Inflammatory macrophage (primary cell): ENCODE measurements around the gene SIPA1L3.

Source experiments
- DNase-seq, 2 donors: peaks; one replicate each; pipeline ENCODE4 v3.0.0-alpha.2; 2020 to 2022

Gene SIPA1L3

DNA sequence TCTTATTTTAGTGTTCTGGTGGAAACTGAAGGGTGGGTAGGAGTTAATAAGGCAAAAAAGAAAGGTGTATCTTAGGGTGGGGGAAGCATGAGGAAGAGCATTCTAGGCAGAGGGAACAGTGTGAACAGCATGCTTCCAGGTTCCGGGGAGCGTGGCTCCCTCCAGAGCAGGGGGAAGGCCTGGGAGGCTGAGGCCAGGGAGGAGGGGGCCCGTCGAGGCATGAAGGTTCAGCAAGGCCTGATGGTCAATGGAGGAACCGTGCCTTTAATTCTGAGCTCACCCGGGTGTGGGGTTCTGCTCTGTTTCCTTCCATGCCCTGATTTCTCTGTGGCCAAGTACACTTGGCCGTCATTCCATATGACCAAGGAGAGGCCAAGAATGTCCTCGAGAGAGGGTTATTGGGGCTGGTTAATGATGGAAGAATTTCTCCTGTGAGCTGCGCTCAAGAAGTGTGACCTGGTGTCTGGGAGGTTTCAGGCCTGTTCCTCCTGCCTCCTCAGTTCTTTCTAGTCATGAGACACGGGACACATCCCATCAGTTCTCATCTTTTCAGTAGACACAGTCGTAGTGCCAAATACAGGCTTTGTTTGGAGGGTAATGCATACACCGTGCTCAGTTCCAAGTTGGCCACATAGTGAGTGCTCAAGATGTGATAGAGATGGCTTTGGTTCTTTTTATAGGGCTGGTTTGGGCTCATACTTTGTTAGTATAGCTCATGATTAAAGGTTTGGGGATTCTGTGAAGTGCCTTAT, 73.6 kb downstream of the SIPA1L3 start:
- DNase-seq = no peak

DNA sequence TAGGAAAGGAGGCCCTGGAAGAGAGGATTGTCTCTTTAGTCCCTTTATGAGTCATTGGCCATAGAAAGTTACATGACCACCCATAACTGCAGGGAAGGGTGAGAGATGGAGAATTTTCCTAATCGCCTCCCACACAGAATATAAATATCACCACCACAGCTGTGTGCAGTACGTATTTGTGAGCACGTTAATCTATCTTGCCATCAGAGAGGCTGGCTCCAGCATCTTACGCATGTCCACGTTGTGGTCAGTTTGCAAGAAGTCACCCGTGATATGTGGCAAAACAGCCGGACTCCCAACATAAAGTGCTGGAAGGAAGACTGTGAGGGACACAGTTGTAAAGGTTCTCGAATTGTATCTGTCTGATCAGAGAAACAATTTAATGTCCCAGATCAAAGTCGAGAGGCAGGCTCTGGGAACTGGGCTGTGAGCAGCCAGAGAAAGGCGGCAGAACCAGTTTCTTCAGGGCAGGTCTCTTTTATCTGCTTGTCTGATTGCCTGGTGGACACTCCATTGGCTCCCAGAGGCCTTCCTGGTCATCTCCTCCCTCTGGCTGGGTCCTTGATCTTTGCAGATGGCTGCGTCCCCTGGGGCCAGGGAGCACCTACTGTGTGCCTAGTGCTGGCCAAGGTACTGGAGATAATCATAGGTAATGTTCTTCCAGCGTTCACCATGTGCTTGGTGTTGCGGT, 74.9 kb downstream of the SIPA1L3 start:
- DNase-seq = no peak

DNA sequence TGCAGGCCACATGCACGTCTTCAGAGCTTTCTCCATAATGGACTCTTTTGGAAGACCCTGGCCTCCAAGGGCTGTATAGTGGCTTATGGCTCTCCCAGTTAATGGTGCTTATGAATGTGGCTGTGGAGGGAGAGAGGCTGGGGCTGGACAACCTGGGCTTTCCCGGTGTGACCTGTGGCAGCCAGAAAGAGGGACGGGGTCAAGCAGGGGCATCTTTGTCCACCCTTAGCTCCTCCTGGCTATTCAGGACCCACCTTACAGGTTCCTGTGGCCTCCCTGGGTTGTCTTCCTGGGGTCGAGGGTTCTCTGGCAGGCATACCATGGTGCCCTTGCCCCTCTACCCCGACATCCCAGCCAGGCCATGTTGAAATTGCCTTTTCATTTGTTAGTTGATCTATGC, 75.6 kb downstream of the SIPA1L3 start:
- no peak for DNase-seq

DNA sequence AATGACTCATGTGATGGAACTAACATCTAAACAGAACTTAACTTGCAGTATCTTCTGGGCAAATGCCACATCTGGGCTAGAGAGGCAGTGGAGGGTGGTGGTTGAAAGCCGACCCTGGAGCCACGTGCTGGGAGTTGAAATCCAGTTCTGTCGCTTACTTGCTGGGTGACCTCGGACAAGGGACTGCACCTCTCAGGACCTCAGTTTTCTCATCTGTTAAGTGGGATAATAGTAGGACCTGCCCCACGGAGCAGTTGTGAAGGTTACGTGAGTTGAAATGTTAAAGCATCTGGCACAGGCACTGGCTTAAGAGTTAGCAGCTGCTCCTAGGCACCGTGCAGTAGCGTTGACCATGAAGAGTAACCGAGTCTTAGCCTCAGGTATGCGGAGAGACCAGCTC, 76.1 kb downstream of the SIPA1L3 start:
- no peak for DNase-seq

DNA sequence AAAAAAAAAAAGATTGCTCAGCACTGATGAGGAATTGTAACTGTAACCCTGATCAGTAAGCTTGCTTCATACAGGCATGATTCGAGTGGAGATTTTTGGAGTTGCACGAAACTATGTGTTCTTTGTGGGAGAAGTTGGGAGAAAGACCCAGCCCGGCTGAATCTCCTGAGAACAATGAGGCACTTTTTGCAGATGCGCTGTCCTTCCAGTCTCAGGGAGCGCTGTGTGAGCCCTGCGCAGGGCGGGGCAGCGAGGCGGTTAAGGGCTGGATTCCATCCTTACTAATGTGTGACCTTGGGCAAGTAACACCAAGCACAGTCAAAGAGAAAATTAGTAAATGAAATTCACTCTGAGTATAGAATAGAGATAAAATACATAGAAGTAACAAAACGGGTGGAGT, 76.9 kb downstream of the SIPA1L3 start:
- DNase-seq = no peak

DNA sequence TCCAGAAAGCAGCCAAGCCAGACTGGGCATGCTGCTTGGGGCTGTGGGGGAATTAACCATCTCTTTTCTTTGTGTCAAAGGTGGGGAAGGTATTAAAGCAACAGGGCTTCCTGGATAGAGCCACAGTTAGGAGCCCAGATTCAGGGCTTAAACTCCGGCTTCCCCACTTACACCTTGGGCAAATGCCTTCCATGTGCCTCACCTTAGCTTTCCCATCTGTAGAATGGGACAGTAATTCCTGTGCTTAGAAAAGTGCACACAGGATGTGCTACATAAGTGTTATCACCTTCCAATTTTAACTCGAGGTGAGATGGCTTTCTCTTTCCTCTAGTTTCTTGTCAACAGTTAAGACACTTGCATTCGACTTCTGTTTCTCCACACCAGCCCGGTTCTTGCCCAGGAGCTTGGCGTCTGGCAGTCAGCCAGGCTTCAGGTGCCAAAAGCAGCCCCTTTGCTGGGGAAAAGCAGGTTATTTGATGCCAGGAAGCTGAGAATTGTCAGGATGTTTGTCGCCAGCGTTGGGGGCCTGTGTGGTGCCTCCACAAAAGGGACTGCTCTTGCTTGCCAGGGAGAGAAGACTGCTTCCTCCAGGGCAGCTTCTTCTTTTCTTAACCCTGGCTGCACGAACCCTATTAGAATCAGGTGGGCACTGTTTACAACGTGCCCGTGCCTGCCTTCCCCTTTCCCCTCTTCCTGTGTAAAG, 79.2 kb downstream of the SIPA1L3 start:
- DNase-seq = no peak

DNA sequence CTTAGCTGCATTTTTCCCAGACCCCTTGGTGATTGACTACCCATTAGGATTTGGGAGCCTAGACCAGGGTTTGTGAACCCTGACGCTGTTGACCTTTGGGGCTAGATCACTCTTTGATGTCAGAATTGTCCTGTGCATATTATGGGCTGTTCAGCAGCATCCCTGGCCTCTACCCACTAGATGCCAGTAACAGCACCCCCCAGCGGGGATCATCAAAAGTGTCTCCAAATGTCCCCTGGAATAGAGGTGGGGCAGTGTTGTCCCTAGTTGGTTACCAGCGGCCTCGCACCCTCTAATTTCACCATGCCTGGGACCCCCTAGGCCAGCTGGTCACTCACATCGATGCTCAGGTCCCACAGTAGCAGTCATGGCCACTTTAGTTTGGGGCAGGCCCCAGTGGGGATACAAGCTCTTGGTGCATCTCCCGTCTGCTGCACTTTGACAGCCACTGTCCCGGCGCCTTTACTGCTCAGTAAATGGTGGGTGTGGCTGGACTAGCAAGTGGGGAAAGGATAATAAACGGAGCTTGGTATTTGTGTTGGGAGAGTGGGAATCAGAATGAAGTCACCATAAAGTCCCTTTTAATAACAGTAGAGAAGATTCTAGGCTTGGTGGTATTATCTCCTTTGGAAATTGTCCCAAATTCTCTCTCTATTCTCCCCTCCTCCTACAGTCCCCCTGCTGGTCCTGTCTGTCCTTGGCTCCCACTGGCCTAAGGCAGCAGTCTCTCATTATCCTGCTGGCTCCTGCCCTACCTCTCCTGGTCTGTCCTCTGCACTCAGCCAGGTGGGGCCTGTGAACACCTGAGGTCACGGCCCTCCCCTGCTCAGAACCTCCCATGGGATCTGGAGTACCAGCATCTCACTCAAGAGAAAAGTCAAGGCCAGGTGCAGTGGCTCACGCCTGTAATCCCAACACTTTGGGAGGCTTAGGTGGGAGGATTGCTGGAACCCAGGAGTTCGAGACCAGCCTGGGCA, 80.6 kb downstream of the SIPA1L3 start:
- no peak for DNase-seq

DNA sequence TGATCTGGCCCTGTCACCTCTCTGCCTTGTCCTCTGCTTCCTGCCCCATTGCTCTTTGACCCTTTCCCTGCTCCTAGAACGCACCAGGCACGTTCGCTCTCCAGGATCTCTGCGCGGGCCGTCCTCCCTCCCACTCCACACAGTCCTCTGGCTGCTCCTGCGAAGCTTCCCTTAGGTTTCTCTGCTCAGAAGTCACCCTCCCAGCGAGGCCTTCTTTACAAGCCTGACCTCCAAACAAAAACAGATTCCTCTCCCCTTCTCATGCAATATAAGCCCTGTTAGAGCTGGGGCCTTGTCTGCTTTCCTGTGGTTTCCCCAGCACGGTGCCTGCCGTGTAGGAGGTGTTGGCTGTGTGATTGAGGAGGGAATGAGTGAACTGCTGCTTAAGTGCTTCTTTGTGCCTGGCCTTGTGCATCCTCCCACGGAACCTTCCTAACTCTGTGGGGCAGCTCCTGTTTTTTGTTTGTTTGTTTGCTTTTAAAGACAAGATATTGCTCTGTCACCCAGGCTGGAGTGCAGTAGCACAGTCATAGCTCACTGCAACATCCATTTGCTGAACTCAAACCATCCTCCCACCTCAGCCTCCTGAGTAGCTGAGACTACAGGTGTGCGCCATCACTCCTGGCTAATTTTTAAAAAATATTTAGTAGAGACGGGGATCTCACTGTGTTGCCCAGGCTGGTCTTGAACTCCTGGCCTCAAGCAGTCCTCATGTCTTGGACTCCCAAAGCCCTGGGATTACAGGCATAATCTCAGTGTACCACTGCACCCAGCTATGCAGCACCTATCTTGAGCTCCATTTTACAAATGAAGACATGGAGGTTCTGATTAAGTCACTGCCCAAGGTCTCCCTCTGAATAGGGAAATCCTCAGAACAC, 82.0 kb downstream of the SIPA1L3 start:
- no peak for DNase-seq

DNA sequence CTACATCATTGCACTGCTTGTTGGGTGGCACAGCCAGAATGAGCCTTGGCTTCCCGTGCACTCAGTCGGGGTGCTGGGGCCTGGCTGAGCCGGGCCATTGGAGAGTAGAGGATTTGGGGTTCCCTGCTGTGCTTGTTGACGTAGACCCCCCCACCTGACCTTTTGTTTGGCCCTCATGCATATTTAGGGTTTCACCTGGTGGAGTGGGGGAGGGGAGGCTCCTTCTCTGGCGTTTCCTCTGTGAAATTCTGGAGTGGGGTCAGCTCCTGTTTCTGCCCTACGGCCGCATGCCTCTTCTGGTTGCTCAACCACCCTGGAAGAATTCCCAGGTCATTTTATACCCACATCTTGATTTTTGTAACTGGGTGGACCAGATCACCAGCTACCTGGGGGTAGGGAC, 82.8 kb downstream of the SIPA1L3 start:
- DNase-seq = no peak

DNA sequence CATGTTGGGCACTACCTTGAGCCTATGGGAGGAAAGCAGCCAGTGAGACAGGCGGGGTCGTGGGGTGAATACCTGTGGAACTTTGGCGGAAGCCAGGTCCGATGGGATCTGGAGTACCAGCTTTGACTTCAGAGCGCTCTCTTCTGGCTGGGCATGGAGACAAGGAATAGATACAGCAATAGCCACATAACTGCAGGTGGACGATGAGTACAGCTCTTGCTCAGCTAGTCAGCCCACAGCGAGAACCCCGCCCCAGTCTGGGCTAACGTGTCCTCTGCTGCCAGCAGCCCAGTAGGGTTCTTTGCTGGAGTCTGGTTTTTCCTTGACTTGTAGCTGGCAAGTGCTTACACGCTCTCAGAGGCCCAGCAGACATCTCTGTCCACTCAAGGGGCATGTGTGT, 83.4 kb downstream of the SIPA1L3 start:
- DNase-seq = no peak

DNA sequence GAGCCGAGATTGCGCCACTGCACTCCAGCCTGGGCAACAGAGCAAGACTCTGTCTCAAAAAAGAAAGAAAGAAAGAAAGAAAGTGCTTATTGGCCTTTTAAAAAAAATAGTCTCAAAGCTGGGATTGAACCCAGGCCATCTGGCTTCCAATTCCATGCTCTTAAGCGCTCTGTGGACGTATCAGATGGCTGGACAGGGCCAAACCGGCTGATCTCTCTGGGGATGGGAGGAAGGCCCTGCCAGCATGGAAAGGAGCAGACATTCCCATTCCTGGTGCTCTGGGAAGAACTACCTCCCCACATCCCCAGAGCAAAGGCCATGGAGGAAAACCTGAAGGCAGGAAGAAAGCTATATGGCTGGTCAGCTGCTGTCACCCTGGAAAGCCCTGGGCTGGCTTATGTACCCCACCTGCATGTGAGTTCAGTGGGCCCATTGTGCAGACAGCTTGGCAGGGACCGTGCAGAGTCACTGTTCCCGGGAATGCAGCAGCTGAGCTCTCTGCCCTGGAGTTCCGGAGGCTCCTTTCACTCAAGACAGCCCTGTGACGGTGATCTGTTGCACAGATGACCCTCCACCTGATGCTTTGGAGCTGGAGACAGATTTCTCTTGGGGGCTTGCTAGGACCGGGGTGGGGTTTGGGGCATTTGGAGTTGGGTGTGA, 84.3 kb downstream of the SIPA1L3 start:
- DNase-seq = no peak

DNA sequence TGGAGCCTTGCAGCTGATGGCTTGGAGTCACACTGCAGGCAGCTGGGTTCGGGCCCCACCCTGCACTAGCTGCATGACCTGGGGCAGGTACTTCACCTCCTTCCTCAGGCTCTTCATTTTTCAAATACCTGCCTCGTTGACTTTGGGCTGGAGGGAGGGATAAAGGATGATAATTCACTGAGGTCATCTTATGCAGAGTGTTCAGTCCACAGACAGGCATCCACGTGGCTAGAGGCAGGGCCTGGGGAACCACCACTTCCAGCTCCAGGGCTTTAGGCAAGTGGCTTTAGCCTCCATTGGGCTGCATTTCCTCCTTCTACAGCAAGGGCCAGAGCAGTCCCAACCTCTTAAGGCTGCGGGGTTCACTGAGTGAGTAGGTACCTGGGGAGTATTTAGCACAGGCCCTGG, 84.8 kb downstream of the SIPA1L3 start:
- peak in 1 of 2 donors; percentile 71 for DNase-seq

DNA sequence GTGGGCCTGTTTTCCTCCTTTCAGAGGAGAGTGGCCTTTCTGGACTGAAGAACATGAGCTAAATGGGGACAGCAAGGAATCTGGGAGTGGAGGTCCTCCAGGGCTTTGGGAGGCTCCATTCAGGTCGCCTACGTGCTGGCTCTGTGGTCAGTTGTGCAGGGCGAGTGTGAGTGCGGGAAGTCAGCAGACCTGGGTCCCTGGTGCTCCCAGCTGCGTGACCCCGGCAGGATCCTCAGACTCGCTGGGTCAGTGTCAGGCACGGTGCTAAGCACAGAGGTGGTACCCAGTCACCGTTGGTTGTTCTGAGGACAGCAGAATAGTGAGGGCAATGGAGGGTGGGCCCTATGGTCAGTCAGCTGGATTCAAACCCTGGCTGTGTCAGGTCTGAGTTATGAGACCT, 85.8 kb downstream of the SIPA1L3 start:
- no peak for DNase-seq

DNA sequence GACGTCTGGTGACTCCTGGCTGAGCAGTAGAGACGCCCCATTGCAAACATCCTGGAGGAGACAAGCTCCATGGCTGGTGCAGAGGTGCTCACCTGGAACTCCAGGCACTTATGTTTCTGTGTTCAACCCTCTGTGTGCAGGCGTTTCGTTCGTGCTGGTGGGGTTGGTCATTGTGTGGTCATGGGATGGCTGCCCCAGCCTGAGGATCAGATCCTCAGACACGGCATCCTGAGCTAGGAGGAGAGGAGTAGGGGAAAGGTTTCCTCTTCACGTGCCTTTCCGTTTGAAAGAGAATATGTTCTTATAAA, 87.8 kb downstream of the SIPA1L3 start:
- no peak for DNase-seq

DNA sequence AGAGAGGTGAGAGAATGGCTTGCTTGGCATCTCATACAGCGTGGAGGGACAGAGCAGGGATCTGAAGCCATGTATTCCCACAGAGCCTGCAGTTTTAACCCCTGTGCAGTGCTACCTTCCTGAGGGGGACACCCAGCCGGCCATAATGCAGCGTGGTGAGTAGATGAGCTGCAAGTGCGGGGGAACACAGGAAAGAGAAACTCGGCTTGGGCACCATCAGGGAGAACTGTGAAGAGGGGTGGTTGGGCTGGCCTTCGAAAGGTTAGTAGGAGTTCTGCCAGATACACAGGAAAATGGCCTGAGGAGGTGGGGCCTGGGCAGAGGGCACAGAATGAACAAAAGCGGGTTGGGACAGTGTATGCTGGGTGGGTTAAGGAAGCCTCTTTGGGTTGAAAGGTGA, 88.3 kb downstream of the SIPA1L3 start:
- DNase-seq = no peak

DNA sequence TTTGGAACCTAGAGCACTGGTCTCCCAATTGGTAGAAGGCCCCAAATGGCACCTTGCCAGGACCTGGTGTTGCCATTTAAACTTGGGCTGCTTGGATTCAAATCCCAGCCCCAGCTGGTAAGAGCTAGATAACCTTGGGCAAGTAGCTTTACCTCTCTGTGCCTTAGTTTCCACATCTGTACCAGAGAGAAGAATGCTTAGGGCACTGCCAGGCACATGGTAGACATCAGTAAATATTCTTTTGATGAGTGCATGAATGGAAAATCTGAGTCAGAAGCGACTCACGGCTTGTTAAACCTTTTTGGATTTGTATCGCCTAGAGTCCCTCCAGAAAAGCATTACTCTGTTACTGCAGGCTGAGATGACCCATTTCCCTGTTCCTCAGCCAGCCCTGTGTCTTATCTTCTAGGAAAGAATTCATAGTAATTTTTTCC, 90.9 kb downstream of the SIPA1L3 start:
- DNase-seq = no peak

DNA sequence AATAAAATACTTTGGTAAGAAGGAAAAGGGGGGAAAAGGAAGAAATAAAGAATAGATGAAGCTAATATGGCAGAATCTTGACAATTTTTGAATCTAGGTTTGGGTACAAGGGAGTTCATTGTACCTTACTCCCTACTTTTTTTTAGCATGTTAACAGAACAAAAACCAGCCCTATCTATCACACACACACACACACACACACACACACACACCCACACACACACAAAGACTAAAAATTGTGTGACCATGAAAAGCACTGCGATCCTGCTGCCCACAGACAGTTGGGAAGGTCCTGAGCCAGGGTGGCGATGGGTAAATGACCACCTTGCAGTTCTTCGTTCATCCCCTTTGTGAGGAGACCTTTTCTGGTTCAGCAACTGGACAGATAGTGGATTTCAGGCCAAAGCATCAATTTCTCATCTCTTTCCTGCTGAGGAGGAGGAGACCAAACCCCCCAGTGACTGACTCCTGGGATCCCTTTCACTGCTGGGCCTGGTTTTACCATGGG, 91.8 kb downstream of the SIPA1L3 start:
- no peak for DNase-seq

DNA sequence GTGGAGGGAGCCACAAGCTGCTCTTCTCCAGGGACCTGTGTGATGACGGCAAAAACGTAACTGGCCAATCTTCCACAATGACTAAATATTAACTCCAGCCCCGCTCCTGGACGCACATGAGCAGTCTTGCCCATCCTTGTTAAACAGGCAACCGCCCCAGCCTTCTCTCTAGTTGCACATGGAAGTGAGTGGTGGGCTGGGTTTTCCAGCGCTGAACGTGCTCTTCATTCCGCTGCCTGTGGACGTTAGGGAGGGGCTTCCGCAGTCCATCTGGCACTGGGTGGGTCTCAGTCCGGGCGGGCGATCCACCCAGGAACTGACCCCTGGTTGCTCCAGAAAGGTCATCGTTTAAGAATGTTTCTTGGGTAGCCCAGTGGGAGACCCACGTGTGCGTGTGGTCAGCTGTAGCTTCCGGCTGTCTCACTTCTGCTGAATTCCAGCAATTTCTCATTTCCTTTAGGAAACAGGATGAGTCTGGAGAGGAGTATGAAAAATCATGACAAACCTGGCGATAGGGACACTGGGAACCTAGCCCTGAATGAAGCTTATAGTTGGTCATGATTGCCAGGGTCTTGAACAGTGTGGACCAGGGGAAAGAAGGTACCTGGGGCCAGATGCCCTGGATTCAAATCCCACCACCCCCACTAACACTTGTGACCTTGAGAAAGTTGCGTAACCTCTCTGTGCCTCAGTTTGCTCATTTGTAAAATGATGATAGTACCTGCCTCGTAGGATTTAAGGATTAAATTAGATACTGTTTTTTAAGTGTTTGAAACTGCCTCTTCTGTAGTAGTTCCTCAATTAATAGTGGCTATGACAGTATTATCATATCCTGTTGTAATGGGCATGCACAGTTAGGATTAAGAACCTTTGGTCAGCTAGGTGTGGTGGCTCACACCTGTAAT, 92.6 kb downstream of the SIPA1L3 start:
- no peak for DNase-seq

DNA sequence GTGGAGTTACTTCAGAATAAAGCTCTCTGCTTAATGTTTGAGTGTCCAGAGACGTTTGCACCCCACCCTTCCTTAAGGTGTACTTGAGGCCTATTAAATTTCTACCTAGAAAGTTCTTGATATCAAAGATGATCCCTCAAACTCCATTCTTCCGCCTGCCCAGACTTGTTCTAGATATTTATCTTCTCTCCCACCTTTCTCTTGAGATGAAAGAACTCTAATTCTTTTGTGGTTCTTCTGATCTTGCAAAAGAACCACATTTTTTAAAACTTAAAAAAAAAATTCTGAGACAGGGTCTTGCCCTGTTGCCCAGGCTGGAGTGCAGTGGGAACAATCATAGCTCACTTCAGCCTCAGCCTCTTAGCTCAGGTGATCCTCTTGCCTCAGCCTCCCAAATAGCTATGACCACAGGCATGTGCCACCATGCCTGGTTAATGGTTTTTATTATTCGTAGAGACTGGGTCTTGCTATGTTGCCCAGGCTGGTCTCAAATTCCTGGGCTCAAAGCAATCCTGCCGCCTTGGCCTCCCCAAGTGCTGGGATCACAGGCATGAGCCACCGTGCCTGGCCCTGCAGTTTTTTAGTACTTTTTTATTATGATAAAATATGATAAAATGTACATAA, 94.3 kb downstream of the SIPA1L3 start:
- DNase-seq = no peak
